DND-41 (cell line): ENCODE results near the gene DUOX2.

Experiments used
- ATAC-seq: fragments of 200-7000 bp; cut with Tn5 transposase; 3 replicates; pipeline ENCODE4 v1.9.1; 2021; ENCODE audit warnings: low read depth; ENCODE audit not compliant: insufficient read depth
- DNase-seq: peaks from one replicate; pipeline ENCODE4 v3.0.0-alpha.2; 2020
- H2AFZ ChIP-seq: 2 replicates; pipeline ENCODE4 v1.6.0; 2012; ENCODE audit warnings: low read depth, low read length
- H3K27ac ChIP-seq: 2 replicates; pipeline ENCODE4 v1.5.1; 2012; ENCODE audit warnings: low read length, inconsistent platforms
- H3K27me3 ChIP-seq: fragments of 200-600 bp; sonication (generic); 2 replicates; pipeline ENCODE4 v1.6.0; 2012; ENCODE audit warnings: low read length, mild to moderate bottlenecking, inconsistent platforms; ENCODE audit not compliant: insufficient read depth, poor library complexity
- H3K36me3 ChIP-seq: 2 replicates; pipeline ENCODE4 v1.5.1; 2012; ENCODE audit warnings: low read length, inconsistent platforms; ENCODE audit not compliant: insufficient read depth
- H3K4me1 ChIP-seq: 2 replicates; pipeline ENCODE4 v1.5.1; 2012; ENCODE audit warnings: mild to moderate bottlenecking, low read length; ENCODE audit not compliant: insufficient read depth
- H3K4me2 ChIP-seq: 2 replicates; pipeline ENCODE4 v1.6.0; 2012; ENCODE audit warnings: mild to moderate bottlenecking, moderate library complexity, low read length, inconsistent platforms; ENCODE audit not compliant: insufficient read depth
- H3K4me3 ChIP-seq, 2 experiments: fragments of 200-600 bp in 1 of 2; shearing (Covaris generic) in 1 of 2; 2 replicates each; pipeline ENCODE4 v1.5.1; 2012 to 2016; ENCODE audit warnings: inconsistent platforms in 2 of 2, low read length in 2 of 2, mild to moderate bottlenecking in 2 of 2, low read depth in 1 of 2, moderate library complexity in 1 of 2
- H3K79me2 ChIP-seq: 2 replicates; pipeline ENCODE4 v1.6.0; 2012; ENCODE audit warnings: low read length, inconsistent platforms; ENCODE audit not compliant: insufficient read depth
- H3K9ac ChIP-seq: 2 replicates; pipeline ENCODE4 v1.6.0; 2012; ENCODE audit warnings: low read depth, mild to moderate bottlenecking, inconsistent platforms, low read length, moderate library complexity
- H3K9me3 ChIP-seq: 2 replicates; pipeline ENCODE4 v1.5.1; 2012; ENCODE audit warnings: low read length, moderate library complexity, mild to moderate bottlenecking, inconsistent platforms; ENCODE audit not compliant: insufficient read depth, severe bottlenecking
- H4K20me1 ChIP-seq: 2 replicates; pipeline ENCODE4 v1.6.0; 2012; ENCODE audit warnings: low read length; ENCODE audit not compliant: insufficient read depth
- EZH2 ChIP-seq: IDR thresholded peaks from 3 replicates; pipeline ENCODE4 v1.6.1; 2012; ENCODE audit warnings: borderline replicate concordance, low read depth, mild to moderate bottlenecking, moderate library complexity, low read length, inconsistent platforms; ENCODE audit not compliant: severe bottlenecking
- TF ChIP-seq, protein P1 (sequence below): IDR thresholded peaks from 2 replicates; pipeline ENCODE4 v1.5.1; 2012; ENCODE audit warnings: borderline replicate concordance, low read length, moderate library complexity, mild to moderate bottlenecking; ENCODE audit not compliant: poor library complexity, severe bottlenecking; ENCODE audit errors: extremely low read depth

Gene DUOX2

GRCh38 chr15:45114076-45114750, at the start of gene DUOX2, which contains the start of gene DUOXA2:
DUOX2 (minus strand) TSS chr15:45114172; CDS start chr15:45113411, 761 bp downstream.
DUOXA2 (plus strand) TSS chr15:45114326; CDS start chr15:45114606, 280 bp downstream.
- Histone ChIP-seq H3K9me3 (no peaks in the 10 kb centered on the region), H2AFZ (no peak within 1 kb of the TSS), H3K4me2 (no peak within 1 kb of the TSS), H3K27ac (no peak within 1 kb of the TSS), H3K4me1 (peaks cover 3% of the 10 kb centered on the region; the same call in 1 of the 2 replicates), H3K9ac (no peak within 1 kb of the TSS), H4K20me1 (no peaks in the 10 kb centered on the region), H3K79me2 (no peaks in the 10 kb centered on the region), H3K27me3 (no peaks in the 10 kb centered on the region), H3K4me3 (no peak within 1 kb of the TSS), H3K36me3 (no peaks in the 10 kb centered on the region)
- DNase-seq (no peak), ATAC-seq (no peak)
- TF ChIP-seq, protein P1, sequence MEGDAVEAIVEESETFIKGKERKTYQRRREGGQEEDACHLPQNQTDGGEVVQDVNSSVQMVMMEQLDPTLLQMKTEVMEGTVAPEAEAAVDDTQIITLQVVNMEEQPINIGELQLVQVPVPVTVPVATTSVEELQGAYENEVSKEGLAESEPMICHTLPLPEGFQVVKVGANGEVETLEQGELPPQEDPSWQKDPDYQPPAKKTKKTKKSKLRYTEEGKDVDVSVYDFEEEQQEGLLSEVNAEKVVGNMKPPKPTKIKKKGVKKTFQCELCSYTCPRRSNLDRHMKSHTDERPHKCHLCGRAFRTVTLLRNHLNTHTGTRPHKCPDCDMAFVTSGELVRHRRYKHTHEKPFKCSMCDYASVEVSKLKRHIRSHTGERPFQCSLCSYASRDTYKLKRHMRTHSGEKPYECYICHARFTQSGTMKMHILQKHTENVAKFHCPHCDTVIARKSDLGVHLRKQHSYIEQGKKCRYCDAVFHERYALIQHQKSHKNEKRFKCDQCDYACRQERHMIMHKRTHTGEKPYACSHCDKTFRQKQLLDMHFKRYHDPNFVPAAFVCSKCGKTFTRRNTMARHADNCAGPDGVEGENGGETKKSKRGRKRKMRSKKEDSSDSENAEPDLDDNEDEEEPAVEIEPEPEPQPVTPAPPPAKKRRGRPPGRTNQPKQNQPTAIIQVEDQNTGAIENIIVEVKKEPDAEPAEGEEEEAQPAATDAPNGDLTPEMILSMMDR = no peak
- no peak for TF ChIP-seq EZH2

DNA sequence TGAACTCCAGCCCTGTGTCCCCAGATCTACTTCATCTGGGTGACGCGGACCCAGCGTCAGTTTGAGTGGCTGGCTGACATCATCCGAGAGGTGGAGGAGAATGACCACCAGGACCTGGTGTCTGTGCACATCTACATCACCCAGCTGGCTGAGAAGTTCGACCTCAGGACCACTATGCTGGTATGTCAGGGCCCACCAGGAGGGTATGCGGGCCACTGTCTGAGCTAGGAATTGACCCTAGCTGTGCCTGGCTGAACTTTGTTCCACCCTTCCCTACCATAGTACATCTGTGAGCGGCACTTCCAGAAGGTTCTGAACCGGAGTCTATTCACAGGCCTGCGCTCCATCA, 49.5 kb upstream of the DUOX2 start:
- Histone ChIP-seq H4K20me1 (no peaks in the 10 kb centered on the region), H3K4me2 (no peak overlapping the region), H3K27ac (no peak overlapping the region), H3K27me3 (no peaks in the 10 kb centered on the region), H3K36me3 (no peaks in the 10 kb centered on the region), H3K4me1 (peaks cover 23% of the 10 kb centered on the region), H2AFZ (no peak overlapping the region), H3K9ac (no peak overlapping the region), H3K4me3 (no peak overlapping the region), H3K79me2 (peaks cover 8% of the 10 kb centered on the region), H3K9me3 (no peaks in the 10 kb centered on the region)
- DNase-seq = no peak
- ATAC-seq = no peak
- TF ChIP-seq, protein P1 = no peak
- TF ChIP-seq EZH2 = no peak

- H3K4me2 ChIP-seq = no peak overlapping the region
- H4K20me1 ChIP-seq = no peaks in the 10 kb centered on the region
- ATAC-seq (peak; percentile 63), DNase-seq (peak; percentile 74)
- H3K79me2 ChIP-seq = peaks cover 8% of the 10 kb centered on the region
- H3K9ac ChIP-seq = no peak overlapping the region
- H2AFZ ChIP-seq = no peak overlapping the region
- H3K4me3 ChIP-seq = no peak overlapping the region
- H3K9me3 ChIP-seq = no peaks in the 10 kb centered on the region
- no peak for TF ChIP-seq EZH2
- TF ChIP-seq, protein P1 = peak; percentile 90
- H3K27ac ChIP-seq = no peak overlapping the region
- no peaks in the 10 kb centered on the region for H3K27me3 ChIP-seq
- H3K36me3 ChIP-seq = no peaks in the 10 kb centered on the region
- peaks cover 21% of the 10 kb centered on the region for H3K4me1 ChIP-seq
These were observed 49.0 kb upstream of the DUOX2 start for GRCh38 chr15:45162771-45163507.
